AG04449 (cell line): ENCODE results near the gene EVA1C.

Experiments used
- CTCF ChIA-PET: fragments of 350-600 bp; formaldehyde crosslinking; extraction: SDS; loops from one replicate; lab custom pipeline; 2021; ENCODE audit warnings: antibody characterized with exemption; lab: Yijun Ruan, JAX
- POLR2A ChIA-PET: fragments of 400-600, 350-600 bp; formaldehyde crosslinking; extraction: SDS; loops from one replicate; lab custom pipeline; 2020; ENCODE audit warnings: antibody characterized with exemption, inconsistent platforms; lab: Yijun Ruan, JAX
- DNase-seq: peaks from one replicate; pipeline ENCODE4 v3.0.0-alpha.2; 2010; ENCODE audit warnings: low read depth, low spot score
- H3K4me3 ChIP-seq: 2 replicates; pipeline ENCODE4 v1.5.1; 2011; ENCODE audit warnings: low read depth, mild to moderate bottlenecking, control low read depth, low read length
- CTCF ChIP-seq: IDR thresholded peaks from one replicate; pipeline ENCODE4 v1.5.1; 2011; ENCODE audit warnings: mild to moderate bottlenecking, moderate library complexity, low read length, control low read depth, inconsistent platforms; ENCODE audit not compliant: insufficient read depth; ENCODE audit errors: missing control alignments

Gene EVA1C

GRCh38 chr21:32547018-32547417 is 134.5 kb downstream of the EVA1C start:
- TF ChIP-seq CTCF: no peak
- CTCF ChIA-PET: interaction anchor here (1.6 kb wide), 1 partner anchor 13 kb away, joined by 6 read pairs; no protein-coding TSS in a partner anchor
- POLR2A ChIA-PET: no interaction called here
- H3K4me3 ChIP-seq: no peak overlapping the region
- DNase-seq: no peak

GRCh38 chr21:32548978-32549377 is 136.5 kb downstream of the EVA1C start:
- POLR2A ChIA-PET: no interaction called here
- CTCF ChIA-PET: interaction anchor here (1.2 to 1.5 kb wide), 2 partner anchors 11 to 147 kb away, joined by 3 to 4 read pairs; no protein-coding TSS in a partner anchor

GRCh38 chr21:32549440-32549839 is 136.9 kb downstream of the EVA1C start:
- no peak overlapping the region for H3K4me3 ChIP-seq
- ChIA-PET CTCF (interaction anchor here (1.2 to 1.5 kb wide), 3 partner anchors 11 to 147 kb away, joined by 3 to 4 read pairs (median 3); no protein-coding TSS in a partner anchor), POLR2A (no interaction called here)
- no peak for DNase-seq
- TF ChIP-seq CTCF: no peak

More at GRCh38 chr21:32548978-32549377, 136.5 kb downstream of the EVA1C start:
- no peak for TF ChIP-seq CTCF
- H3K4me3 ChIP-seq: no peak overlapping the region
- DNase-seq: no peak

- DNase-seq: no peak
- POLR2A ChIA-PET: no interaction called here
- H3K4me3 ChIP-seq: no peak overlapping the region
- TF ChIP-seq CTCF: no peak
- CTCF ChIA-PET: interaction anchor here (1.3 kb wide), 1 partner anchor 28 kb away, joined by 3 read pairs; no protein-coding TSS in a partner anchor
These were observed 137.4 kb downstream of the EVA1C start for GRCh38 chr21:32549886-32550285.

GRCh38 chr21:32554832-32555638 is 142.5 kb downstream of the EVA1C start:
- no peak overlapping the region for H3K4me3 ChIP-seq
- DNase-seq: no peak
- POLR2A ChIA-PET: no interaction called here
- CTCF ChIA-PET: interaction anchor here (0.7 to 1.7 kb wide), 2 partner anchors 14 to 16 kb away, joined by 3 to 4 read pairs; no protein-coding TSS in a partner anchor
- no peak for TF ChIP-seq CTCF

- no peak for TF ChIP-seq CTCF
- POLR2A ChIA-PET: no interaction called here
- DNase-seq: no peak
- H3K4me3 ChIP-seq: no peak overlapping the region
- CTCF ChIA-PET: interaction anchor here (1.3 kb wide), 1 partner anchor 11 kb away, joined by 7 read pairs; no protein-coding TSS in a partner anchor
These were observed 145.6 kb downstream of the EVA1C start for GRCh38 chr21:32558106-32558505.
